GM18520 (cell line): ENCODE measurements around the gene SOX10.

Source experiments
- ATAC-seq: cut with Tn5 transposase; IDR thresholded peaks from one replicate; pipeline ENCODE4 v1.9.1; 2021; ENCODE audit not compliant: unreplicated experiment

Gene SOX10

DNA sequence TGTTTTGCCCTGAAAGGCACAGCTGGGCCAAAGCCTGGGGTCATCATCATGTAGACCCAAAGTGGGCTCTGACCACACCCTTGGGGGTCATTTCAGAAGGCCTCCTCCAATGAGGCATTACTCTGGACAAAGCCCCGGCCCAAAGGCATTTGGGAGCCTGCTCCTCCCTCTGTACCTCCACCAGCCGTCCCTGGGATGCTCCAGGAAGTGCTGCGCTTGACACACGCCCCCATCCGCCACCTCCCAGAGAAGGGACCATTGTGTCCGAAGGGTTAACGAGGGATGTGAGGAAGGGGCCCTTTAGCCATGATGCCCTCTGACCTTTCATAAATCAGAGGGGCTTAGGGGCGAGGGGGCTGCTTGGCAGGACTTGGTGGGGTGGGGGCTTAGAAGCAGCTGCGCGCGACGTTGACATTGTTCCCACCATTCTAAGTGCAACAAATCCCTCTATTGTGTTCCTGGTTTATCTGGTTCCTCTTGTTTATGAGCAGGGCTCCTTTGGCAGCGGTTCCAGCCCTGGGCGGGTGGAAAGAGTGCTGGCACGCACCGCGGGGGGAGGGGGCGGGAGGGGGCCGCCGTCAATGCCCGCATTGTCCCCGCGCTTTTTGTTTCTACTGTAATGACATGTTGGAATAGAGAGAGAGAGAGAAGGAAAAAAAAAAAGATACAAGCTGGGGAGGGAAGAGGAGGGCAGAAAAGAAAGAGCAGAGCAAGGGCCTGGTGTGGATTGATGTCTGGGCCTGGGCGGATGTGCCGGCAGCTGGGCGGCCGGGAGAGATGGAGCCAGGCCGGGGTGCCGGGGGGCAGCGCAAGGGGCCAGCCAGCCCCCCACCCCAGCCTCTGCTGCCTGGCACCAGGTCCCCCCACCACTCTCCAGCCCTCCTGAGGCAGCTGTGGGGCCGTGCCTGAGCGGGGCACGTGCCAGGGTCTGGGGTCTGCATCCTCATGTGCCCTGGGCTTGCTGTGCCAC is 32.1 kb upstream of the SOX10 start:
- ATAC-seq = no peak

- ATAC-seq = no peak
Measured at GRCh38 chr22:38014083-38014482, 29.7 kb upstream of the SOX10 start.

- ATAC-seq = no peak
Measured at GRCh38 chr22:38012604-38013072, 28.3 kb upstream of the SOX10 start.

DNA sequence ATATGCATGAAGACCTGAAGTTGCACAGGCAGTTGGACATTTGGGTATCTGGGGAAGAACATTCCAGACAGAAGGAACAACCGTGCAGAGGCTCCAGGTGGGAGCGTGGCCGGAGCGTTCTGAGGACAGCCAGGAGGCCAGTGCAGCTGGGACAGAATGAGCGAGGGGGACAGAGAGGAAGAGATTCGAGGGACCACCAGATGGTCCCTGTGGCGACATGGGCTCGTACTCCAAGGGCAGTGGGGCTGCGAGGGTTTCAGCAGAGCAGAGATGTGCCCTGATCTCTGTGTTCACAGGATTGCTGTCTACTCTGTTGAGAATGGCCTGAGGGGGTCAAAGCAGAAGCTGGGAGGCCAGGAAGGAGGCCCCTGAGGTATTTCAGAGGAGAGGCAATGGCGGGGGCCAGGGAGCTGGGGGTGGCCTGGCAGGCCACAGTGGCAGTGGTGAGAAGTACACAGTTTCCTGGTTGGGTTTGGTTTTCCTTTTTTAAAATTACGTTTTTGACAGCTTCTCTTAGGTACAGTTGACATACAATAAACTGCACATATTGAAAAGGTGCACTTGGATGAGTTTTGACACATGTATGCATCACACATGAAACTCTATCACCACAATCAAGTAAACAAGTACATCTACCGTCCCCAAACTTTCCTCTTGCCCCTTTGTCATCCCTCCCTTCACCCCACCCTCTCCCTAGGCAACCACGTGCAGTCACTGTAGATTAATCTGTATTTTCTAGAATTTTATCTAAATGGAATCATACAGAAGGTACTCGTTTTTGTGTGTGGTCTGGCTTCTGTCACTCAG is 24.8 kb upstream of the SOX10 start:
- no peak for ATAC-seq

GRCh38 chr22:38007330-38007902 is 23.1 kb upstream of the SOX10 start:
- ATAC-seq = no peak

DNA sequence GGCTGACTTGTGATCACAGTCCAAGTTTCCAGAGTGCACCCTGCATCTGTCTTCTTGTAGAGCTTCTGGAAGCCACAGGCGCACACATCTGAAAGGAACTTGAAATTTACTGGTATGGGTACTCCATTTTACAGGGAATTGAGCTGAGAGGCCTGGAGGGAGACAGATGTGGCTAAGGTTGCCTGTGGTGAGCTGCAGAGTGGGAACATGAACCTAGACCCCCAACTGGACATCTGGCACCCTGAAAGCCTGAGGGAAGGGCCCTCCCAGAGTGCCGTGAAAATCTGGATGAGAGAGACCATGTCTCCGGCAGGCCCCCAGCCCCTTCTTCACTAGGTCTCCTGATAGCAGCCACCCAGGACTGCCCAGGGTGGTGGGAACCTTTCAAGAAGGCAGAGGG is 22.6 kb upstream of the SOX10 start:
- no peak for ATAC-seq

DNA sequence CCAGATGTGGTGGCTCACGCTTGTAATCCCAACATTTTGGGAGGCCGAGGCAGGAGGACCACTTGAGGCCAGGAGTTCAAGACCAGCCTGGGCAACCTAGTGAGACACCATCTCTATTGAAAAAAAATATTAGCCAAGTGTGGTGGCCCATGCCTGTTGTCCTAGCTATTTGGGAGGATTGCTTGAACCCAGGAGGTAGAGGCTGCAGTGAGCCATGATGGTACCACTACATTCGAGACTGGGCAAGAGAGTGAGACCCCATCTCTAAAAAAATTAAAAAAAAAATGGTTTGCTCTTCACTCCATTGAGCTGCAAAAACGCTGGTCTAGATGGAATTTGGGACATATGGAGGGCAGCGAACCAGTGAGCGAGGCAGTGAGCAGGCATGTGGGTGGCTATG is 21.6 kb upstream of the SOX10 start:
- ATAC-seq = no peak

DNA sequence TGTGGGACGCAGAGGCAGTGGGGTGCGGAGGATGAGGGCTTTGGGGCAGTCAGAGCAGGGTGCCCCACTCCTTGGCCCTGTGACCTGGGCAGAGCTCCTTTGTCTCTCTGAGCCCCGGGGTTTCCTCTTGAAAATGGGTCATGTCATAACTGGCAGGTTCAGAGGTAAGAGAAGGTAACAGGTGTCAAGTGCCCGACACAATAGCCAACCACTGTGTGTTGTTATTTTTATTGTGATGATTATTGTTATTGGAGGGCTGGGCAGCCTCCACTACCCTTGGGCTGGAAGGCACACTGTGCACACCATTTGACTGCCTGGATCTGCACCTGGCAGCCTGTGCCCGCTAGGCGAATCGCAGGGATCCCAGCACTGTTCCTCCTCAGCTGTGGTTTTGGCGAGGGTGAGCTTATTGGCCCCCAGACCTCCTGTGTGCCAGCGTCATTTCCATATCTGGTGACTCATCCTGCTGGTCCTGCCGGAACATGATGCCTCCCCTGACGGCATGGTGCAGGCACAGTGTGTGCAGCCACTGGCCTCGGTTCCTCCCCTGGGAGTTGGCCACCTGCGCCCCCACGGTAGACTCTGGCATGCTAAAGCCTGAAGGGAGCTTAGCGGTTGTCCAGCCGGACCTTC is 15.4 kb upstream of the SOX10 start:
- no peak for ATAC-seq

DNA sequence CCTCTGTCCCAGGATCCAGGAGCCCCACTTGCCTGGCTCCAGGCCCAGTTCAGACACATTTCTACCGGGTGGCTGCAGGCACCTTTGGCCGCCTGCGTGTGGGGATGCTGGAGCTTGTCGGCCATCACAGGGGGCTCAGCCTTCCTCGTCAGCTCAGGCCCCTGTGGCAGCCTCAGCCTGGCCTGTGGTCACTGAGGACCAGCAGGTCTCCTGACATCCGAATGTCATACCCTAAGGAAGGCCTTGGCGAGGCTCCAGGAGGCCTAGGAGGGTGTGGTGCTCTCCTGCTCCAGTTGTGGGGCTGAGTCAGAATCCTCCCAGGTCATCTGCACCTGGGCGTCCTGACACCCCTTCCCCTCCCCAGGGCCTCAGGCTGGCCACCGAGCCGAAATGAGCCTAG is 14.9 kb upstream of the SOX10 start:
- no peak for ATAC-seq

DNA sequence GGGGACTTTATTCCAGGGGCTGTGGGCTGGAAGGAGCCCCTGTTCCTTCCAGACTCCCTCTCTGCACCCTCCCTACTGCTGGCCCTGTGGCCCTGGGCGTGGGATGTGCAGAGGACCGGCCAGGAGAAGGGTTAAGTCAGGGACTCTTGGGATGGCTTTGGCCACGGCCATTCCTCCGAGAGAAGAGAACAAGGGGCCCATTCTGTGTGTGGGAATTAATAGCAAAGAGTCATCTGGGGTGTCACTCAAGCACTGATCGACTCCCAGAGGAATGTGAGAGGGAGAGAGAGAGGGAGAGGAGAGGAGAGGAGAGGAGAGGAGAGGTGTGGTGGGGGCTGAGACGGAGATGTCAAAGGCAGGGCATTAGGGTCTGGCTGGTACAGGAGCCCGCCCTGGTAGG is 14.2 kb upstream of the SOX10 start:
- ATAC-seq = no peak

GRCh38 chr22:37996515-37997246 is 12.3 kb upstream of the SOX10 start:
- no peak for ATAC-seq

- ATAC-seq = no peak
Measured at GRCh38 chr22:37996079-37996478, 11.7 kb upstream of the SOX10 start.

DNA sequence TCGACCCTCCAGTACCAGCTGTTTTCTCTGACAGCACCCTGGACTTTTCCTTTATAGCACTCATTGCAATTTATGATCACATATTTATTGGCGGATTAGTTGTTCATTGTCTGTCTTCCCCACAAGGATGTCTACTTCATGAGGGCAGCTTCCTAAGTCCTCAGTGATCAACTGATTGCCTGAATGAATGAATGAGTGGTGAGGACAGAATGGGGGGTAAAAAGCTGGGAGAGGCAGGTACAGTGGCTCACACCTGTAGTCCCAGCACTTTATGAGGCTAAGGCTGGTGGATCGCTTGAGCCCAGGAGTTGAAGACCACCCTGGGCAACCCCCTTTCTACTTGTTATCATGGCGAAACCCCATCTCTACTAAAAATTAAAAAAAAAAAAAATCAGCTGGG is 11.1 kb upstream of the SOX10 start:
- ATAC-seq = no peak

- no peak for ATAC-seq
Measured at GRCh38 chr22:37994982-37995381, 10.6 kb upstream of the SOX10 start.

- ATAC-seq = no peak
Measured at GRCh38 chr22:37994049-37994448, 9.7 kb upstream of the SOX10 start.

GRCh38 chr22:37991731-37992442 is 7.5 kb upstream of the SOX10 start:
- no peak for ATAC-seq

DNA sequence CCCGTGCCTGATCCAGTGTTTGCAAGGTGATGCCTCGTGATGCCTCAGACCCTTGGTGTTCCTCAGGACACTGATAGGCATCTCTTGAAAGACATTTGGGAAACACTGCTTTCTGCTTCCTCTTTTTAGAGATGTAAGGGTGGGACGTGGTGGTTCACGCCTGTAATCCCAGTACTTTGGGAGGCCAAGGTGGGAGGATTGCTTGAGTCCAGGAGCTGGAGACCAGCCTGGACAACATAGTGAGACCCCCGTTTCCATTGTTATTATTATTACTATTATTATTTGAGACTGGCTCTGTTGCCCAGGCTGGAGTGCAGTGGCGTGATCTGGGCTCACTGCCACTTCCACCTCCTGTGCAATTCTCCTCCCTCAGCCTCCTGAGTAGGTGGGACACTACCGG is 6.5 kb upstream of the SOX10 start:
- no peak for ATAC-seq

- ATAC-seq = no peak
Measured at GRCh38 chr22:37990301-37990700, 5.9 kb upstream of the SOX10 start.

DNA sequence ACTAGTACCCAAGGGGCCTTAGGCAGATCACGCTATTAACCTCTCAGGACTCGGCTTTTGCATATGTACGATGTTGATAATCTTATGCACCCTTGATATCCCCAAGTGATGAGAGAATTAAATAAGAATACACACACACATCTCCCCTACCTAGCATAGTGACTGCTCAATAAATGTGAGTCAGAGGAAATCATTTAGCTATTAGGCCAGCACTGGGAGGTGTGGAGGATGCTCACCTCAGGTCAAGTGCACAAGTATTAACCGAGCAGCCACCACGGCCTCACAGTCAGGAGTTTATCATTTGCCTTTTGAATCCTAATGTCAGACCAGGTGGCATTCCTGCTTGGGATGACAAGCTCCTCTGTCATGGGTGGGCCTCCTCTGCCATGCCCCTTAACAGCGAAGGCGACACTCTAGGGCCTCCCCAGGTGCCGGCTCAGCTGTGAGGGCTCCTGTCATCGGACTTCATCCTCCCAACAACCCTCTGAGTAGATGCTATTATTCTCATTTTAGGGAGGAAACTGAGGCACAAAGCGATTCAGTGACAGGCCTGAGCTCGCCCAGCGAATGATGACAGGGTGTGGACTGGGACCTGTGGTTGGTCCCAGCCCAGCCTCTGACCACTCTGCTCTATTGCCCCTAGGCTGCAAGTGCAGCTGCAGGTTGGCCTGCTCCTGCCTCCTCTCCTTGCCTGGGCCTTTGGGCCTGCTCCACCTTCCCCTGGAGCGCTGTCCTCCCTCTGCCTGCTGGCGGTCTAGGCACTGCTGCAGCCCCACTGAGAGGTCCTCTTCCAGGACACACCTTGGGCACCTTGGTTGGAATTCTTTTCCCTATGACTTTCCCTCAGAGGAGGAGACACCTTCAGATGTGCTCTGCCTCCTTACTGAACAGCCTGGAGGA is 5.0 kb upstream of the SOX10 start:
- no peak for ATAC-seq
